Measurements from ENCODE around the gene P2RX2.

The P2RX2 gene

GRCh38 chr12:132572801-132573760 is 45.5 kb upstream of the P2RX2 start:
- H3K9ac ChIP-seq (ENCODE audit: insufficient read length): no peak overlapping the region
- peaks cover 6% of the 10 kb centered on the region; the same call in 1 of the 2 replicates for H3K36me3 ChIP-seq (ENCODE audit: insufficient read depth, low read length)
- H3K27ac ChIP-seq: no peak overlapping the region
- TF ChIP-seq EZH2 (IDR thresholded peaks at IDR 0.05) (no peak), POLR2AphosphoS5 (IDR thresholded peaks at IDR 0.05; ENCODE audit: borderline replicate concordance, low read depth, low read length) (no peak), FOXP2 (optimal IDR thresholded peaks at IDR 0.05; ENCODE audit: control extremely low read depth, extremely low read length, insufficient read depth) (no peak)
- DNase-seq (ENCODE audit: low read depth, low spot score): no peak
- H3K9me3 ChIP-seq (ENCODE audit: low read depth, low read length): no peaks in the 10 kb centered on the region
- no peak overlapping the region for H3K4me3 ChIP-seq

DNA sequence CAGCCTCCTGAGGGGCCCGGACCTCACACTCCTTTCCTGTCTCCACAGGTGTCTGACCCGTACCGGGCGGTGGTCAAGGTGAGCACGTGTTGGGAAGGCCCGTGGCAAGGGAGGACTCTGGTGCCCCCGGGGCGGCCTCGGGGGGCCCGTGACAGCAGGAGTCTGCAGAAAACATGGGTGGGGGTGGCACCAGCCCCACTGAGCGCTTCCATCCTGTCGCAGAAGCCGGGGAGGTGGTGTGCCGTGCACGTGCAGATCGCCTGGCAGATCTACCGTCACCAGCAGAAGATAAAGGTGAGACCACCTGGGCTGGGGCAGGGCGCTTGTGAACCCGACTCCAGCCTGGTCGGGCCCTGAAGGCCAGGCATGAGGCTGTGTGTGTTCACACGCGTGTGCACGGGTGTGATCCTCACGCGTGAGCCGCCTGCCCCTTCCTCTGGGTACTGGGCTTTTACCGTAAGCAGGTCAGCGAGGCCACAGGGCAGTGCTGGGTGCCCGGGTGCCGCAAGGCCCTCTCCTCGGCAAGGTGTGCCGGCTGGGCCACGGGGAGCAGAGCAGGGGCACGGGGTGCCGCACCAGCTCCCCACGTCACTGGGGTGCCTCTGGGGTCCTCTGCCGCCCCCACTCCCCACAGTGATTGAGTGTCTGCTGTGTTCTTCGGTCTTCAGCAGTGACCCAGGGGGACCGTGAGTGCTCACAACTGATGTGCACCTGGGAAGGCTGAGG is 44.1 kb upstream of the P2RX2 start:
- Histone ChIP-seq H3K36me3 (ENCODE audit: insufficient read depth, low read length) (peaks cover 6% of the 10 kb centered on the region; the same call in 1 of the 2 replicates), H3K9ac (ENCODE audit: insufficient read length) (no peak overlapping the region), H3K4me3 (no peak overlapping the region), H3K27ac (no peak overlapping the region), H3K9me3 (ENCODE audit: low read depth, low read length) (no peaks in the 10 kb centered on the region)
- no peak for DNase-seq (ENCODE audit: low read depth, low spot score)
- TF ChIP-seq POLR2AphosphoS5 (IDR thresholded peaks at IDR 0.05; ENCODE audit: borderline replicate concordance, low read depth, low read length) (no peak), FOXP2 (optimal IDR thresholded peaks at IDR 0.05; ENCODE audit: control extremely low read depth, extremely low read length, insufficient read depth) (no peak), EZH2 (IDR thresholded peaks at IDR 0.05) (no peak)

- TF ChIP-seq POLR2AphosphoS5 (IDR thresholded peaks at IDR 0.05; ENCODE audit: borderline replicate concordance, low read depth, low read length) (no peak), EZH2 (IDR thresholded peaks at IDR 0.05) (no peak), FOXP2 (optimal IDR thresholded peaks at IDR 0.05; ENCODE audit: control extremely low read depth, extremely low read length, insufficient read depth) (no peak)
- no peak overlapping the region for H3K27ac ChIP-seq
- peaks cover 6% of the 10 kb centered on the region; the same call in 1 of the 2 replicates for H3K36me3 ChIP-seq (ENCODE audit: insufficient read depth, low read length)
- no peaks in the 10 kb centered on the region for H3K9me3 ChIP-seq (ENCODE audit: low read depth, low read length)
- no peak overlapping the region for H3K4me3 ChIP-seq
- no peak overlapping the region for H3K9ac ChIP-seq (ENCODE audit: insufficient read length)
- no peak for DNase-seq (ENCODE audit: low read depth, low spot score)
These were observed 42.9 kb upstream of the P2RX2 start for GRCh38 chr12:132575661-132576060.

DNA sequence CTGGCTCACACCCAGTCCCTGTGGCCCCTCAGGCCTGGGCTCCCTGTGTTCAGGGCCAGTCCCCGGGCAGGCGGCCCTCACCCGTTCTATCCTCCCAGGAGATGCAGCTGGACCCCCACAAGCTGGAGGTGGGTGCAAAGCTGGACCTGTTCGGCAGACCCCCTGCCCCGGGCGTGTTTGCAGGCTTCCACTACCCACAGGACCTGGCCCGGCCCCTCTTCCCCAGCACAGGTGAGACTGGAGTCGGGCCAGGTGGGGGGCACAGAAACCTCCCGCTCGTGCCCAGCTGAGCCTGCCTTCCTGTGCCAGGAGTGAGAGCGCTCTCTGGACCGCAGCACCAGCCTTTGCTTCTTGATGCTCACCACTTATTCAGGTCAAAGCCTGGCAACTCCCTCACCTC is 41.9 kb upstream of the P2RX2 start:
- H3K36me3 ChIP-seq (ENCODE audit: insufficient read depth, low read length): peaks cover 9% of the 10 kb centered on the region; the same call in 1 of the 2 replicates
- TF ChIP-seq POLR2AphosphoS5 (IDR thresholded peaks at IDR 0.05; ENCODE audit: borderline replicate concordance, low read depth, low read length) (no peak), EZH2 (IDR thresholded peaks at IDR 0.05) (no peak), FOXP2 (optimal IDR thresholded peaks at IDR 0.05; ENCODE audit: control extremely low read depth, extremely low read length, insufficient read depth) (no peak)
- H3K27ac ChIP-seq: no peak overlapping the region
- no peak for DNase-seq (ENCODE audit: low read depth, low spot score)
- H3K9ac ChIP-seq (ENCODE audit: insufficient read length): no peak overlapping the region
- no peaks in the 10 kb centered on the region for H3K9me3 ChIP-seq (ENCODE audit: low read depth, low read length)
- no peak overlapping the region for H3K4me3 ChIP-seq

GRCh38 chr12:132577191-132577920 is 41.2 kb upstream of the P2RX2 start:
- no peak overlapping the region for H3K9ac ChIP-seq (ENCODE audit: insufficient read length)
- H3K4me3 ChIP-seq: no peak overlapping the region
- DNase-seq (ENCODE audit: low read depth, low spot score): no peak
- H3K36me3 ChIP-seq (ENCODE audit: insufficient read depth, low read length): peaks cover 9% of the 10 kb centered on the region; the same call in 1 of the 2 replicates
- TF ChIP-seq POLR2AphosphoS5 (IDR thresholded peaks at IDR 0.05; ENCODE audit: borderline replicate concordance, low read depth, low read length): no peak
- TF ChIP-seq FOXP2 (optimal IDR thresholded peaks at IDR 0.05; ENCODE audit: control extremely low read depth, extremely low read length, insufficient read depth): no peak
- no peak for TF ChIP-seq EZH2 (IDR thresholded peaks at IDR 0.05)
- no peaks in the 10 kb centered on the region for H3K9me3 ChIP-seq (ENCODE audit: low read depth, low read length)
- no peak overlapping the region for H3K27ac ChIP-seq

- Histone ChIP-seq H3K27ac (no peak overlapping the region), H3K36me3 (ENCODE audit: insufficient read depth, low read length) (peaks cover 9% of the 10 kb centered on the region; the same call in 1 of the 2 replicates), H3K9ac (ENCODE audit: insufficient read length) (no peak overlapping the region), H3K4me3 (no peak overlapping the region), H3K9me3 (ENCODE audit: low read depth, low read length) (no peaks in the 10 kb centered on the region)
- TF ChIP-seq EZH2 (IDR thresholded peaks at IDR 0.05) (no peak), POLR2AphosphoS5 (IDR thresholded peaks at IDR 0.05; ENCODE audit: borderline replicate concordance, low read depth, low read length) (0 out of 2 replicates have a peak, but pooled peaks have one; percentile 20), FOXP2 (optimal IDR thresholded peaks at IDR 0.05; ENCODE audit: control extremely low read depth, extremely low read length, insufficient read depth) (no peak)
- no peak for DNase-seq (ENCODE audit: low read depth, low spot score)
These were observed 40.5 kb upstream of the P2RX2 start for GRCh38 chr12:132578118-132578517.

- no peak for DNase-seq (ENCODE audit: low read depth, low spot score)
- Histone ChIP-seq H3K36me3 (ENCODE audit: insufficient read depth, low read length) (peaks cover 9% of the 10 kb centered on the region; the same call in 1 of the 2 replicates), H3K27ac (no peak overlapping the region), H3K9me3 (ENCODE audit: low read depth, low read length) (no peaks in the 10 kb centered on the region), H3K9ac (ENCODE audit: insufficient read length) (no peak overlapping the region), H3K4me3 (no peak overlapping the region)
- TF ChIP-seq POLR2AphosphoS5 (IDR thresholded peaks at IDR 0.05; ENCODE audit: borderline replicate concordance, low read depth, low read length) (no peak), EZH2 (IDR thresholded peaks at IDR 0.05) (no peak), FOXP2 (optimal IDR thresholded peaks at IDR 0.05; ENCODE audit: control extremely low read depth, extremely low read length, insufficient read depth) (no peak)
These were observed 39.8 kb upstream of the P2RX2 start for GRCh38 chr12:132578826-132579225.

All from SK-N-MC (cell line).